GM08714 (cell line): ENCODE data around the gene ATP6V1B1.
"Not testable (repeated sequence)": the region's sequence is repeated elsewhere in the genome, so short reads cannot be mapped to it uniquely, and the experiment has no call there.

Experiments
- H3K4me3 ChIP-seq: fragments of 200-500 bp; sonication (Bioruptor generic); 2 replicates; pipeline ENCODE4 v1.5.1; 2014; ENCODE audit warnings: mild to moderate bottlenecking, low read length, inconsistent platforms
- ZNF274 ChIP-seq: IDR thresholded peaks from 2 replicates; pipeline ENCODE4 v1.6.1; 2012; ENCODE audit warnings: mild to moderate bottlenecking, low read depth, low read length

Gene ATP6V1B1

DNA sequence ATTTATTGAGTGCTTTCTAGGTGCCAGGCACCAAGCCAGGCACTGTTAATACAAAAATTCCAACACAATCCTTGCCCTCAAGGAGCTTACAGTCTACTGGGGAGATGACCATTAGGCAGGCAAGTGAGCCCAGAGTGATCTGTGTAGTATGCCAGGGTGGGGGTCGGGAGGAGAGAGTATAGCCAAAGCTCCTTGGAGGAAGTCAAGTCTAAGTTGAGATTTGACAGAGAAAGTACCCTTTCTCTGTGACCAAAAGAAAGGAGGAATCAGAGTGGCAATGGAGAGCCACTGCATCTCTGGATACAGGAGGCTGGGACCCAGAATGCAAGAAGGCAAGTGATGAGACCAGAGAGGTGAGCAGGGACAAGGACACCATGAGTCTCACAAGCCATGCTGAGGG lies 50.3 kb downstream of the ATP6V1B1 start:
- no peak for TF ChIP-seq ZNF274
- no peak overlapping the region for H3K4me3 ChIP-seq

DNA sequence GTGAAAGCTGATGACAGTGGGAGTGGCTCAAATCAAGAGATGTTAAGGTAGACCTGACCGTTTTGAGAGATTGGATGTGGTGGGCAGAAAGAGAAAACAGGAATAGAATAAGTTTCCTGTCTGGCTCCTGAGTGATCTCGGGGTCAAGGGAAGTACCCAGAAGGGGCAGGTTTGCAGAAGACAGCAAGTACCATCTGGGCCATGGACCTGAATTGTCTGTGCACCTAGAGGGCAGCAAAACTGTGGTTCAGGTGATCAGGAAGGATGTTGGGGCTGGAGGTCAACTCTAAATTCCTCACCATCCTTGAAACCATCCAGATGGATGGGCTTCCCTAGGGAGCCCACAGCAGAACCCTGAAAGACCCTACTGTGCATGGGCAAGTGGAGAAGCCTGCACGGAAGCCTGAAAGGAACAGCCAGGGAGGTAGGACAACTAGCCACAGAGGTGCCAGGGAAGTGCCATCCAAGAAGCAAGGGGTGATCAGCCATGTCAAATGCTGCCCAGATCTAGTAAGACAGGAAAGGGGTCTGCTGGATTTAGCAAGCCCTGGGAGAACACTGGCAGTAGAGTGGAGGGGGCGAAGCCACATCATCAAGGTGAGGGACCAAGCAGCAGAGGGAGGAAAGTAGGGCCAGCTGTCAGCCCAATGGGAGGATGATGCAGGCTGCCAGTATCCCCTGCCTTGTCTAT lies 50.9 kb downstream of the ATP6V1B1 start:
- H3K4me3 ChIP-seq = no peak overlapping the region
- no peak for TF ChIP-seq ZNF274

DNA sequence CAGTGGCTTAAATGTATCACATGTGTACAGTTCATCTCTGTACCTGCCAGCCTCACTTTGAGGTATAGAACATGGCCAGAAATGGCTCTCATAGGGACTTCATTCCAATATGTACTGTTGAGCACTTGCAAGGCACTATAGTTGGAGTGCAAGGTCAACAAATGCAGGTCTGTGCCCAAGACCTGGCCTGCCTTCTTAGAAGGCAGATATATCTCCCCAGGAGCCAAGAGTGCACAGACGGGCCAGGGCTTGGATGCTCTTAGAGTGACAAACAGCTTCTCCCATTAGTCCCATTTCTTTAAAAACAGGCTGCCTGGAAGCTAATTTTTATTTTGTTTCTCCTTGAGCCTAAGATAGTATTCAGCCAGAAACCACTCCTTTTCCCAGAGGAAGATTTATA lies 51.7 kb downstream of the ATP6V1B1 start:
- H3K4me3 ChIP-seq = no peak overlapping the region
- TF ChIP-seq ZNF274 = no peak

DNA sequence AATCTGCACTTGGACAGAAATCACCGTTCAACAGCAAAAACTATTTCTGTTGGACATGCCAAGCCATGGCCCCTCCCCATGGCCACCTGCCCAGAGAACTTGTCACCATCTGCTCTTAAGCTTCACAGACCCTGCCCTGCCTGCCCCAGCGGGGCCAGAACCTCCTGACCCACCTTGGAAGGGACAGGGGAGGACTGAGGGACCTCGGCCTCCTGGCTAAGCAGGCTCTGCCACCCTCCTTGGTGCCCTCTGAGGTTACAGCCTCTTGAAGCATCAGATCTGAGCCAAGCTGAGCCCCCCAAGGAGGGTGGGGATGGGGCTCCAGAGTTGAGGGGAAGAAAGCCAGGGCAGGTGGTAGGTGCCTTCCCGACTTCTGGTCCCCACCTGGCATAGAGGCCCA lies 52.5 kb downstream of the ATP6V1B1 start:
- no peak overlapping the region for H3K4me3 ChIP-seq
- TF ChIP-seq ZNF274 = no peak

DNA sequence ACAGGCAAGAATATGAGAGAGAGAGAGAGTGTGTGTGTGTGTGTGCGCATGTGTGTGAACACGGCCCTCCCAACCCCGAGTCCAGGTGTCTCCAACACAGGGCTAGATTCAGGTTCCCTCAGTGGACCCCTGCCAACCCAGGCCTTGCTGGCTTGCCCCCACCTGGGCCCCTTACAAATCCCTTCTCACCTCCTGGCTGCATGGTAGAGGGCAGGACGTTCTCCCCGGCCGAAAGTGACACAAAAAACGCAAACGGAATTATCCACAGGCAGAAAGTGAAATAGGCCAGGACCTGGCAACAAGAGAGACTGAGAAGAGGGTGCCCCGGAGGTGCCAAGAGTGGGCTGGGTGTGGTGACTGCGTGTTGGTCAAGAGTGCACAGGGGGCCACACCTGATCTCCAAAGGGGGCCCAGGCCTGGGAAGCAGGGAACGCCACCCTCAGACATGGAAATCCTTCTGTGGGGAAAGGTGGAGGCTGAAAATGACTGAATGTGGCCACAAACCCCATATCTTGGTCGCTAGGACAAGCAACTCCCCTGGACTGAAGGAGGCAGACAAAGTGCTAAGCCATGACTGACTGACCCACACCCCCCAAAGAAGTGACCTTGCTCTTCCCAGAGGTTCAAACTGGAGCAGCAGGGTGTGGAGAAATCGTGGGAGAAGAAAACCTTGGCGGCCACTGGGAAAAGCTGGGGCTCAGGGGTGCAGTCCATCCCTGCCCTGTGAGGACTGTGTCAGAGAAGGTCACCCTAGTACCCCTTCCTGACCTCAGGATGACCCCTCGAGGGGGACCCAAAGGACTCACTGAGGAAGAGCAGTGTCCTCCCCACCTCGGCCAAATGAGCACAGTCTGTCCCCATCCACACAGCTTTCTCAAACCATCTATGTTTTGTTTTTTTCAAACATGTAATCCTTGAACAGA lies 53.3 kb downstream of the ATP6V1B1 start:
- H3K4me3 ChIP-seq = no peak overlapping the region

DNA sequence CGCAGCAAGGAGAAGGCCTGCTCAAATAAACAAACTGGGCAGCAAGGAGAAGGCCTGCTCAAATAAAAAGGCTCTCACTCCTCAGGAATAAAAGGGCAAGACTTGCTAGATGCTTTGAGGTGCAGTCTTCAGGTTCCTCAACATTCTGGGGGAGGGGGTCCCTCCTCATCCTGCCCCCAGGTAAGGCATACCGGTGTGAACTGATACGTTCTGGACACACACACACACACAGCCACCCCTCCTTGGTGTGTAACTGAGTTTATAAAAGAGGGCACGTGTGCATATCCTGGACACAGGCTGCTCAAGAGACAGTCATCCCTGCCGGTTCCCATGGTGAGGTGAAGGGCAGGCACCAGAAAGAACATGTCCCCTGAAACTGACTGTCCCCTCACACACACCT lies 54.5 kb downstream of the ATP6V1B1 start:
- TF ChIP-seq ZNF274 = no peak
- H3K4me3 ChIP-seq = no peak overlapping the region

More for the DNA sequence above, 53.3 kb downstream of the ATP6V1B1 start:
- TF ChIP-seq ZNF274 = no peak

DNA sequence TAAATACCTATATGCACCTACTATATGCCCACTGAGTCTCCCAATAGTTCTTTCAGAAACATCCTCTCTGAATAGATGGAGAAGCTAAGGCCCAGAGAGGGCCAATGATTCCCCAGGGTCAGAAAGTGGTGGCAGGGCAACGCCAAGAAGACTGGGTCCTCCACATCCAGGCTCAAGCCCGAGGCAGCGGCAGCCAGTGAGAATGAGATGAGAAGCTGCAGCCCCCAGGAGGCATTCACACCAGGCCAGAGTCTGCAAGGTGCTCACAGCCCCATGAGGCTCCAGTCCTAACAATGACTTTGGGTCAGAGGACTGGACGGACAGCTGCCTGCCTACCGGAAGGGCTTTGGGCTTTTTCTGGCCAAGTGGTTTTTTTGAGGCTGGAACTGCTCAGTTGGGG lies 55.4 kb downstream of the ATP6V1B1 start:
- no peak overlapping the region for H3K4me3 ChIP-seq
- no peak for TF ChIP-seq ZNF274

DNA sequence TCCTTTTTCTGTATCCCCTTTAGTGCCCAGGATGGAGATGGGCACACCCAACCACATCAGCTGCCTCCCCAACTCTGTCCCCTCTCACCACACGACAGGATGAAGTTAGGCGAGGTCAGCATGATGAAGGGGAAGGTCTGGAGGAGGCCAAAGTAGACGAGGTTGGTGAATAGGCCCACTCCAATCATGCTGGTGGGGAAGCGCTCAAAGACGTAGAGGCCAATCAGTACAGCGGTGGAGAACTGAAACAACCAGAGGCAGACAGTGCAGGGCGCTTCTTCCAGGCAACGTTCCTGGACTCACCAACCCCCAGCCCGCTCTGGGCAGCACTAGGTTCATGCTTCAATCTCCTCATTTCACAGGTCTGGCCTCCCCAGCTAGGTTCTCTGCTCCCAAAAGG lies 56.0 kb downstream of the ATP6V1B1 start:
- no peak for TF ChIP-seq ZNF274
- H3K4me3 ChIP-seq = no peak overlapping the region

DNA sequence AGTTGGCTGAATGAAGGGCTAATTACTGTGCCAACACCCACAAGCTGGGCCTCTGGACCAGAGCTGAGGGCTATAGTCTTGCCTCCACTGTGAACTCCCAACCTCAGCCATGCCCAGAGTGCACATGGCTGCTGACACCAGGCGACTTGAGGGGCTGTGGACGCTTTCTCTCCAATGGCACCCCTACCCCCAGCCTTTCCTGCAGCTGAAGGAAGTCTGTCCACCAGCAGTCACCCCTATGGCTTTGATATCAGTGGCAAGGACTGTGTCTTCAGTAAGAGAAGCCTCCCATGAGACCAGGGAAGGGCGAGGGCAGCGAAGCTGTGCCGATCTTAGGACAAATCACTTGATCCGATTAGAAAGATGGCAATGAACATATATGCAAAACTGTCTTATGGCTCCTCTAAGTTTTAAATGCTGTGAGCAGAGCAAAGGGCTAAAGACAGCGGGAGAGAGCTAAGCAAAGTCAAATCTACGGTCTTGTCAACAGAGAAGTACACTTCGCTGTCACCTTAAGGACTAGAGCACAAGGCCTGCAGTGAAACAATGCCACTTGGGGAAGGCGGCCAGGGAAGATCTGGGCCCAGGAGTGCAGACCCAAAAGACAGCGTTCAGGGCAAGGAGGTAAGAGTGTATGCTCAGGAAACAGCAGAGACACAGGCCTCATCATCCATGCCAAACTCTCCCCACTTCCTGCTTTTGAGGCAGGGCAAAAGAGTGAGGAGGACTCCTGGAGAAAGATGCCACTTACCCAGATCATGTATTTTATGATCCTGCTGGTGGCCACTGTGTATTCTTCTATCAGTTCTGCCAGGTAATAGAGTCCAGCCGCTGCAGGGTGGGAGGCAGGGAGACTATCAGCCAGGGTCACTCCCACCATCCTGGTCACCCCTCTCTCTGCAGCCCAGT lies 57.5 kb downstream of the ATP6V1B1 start:
- no peak for TF ChIP-seq ZNF274
- H3K4me3 ChIP-seq = peak overlapping the region; percentile 77

DNA sequence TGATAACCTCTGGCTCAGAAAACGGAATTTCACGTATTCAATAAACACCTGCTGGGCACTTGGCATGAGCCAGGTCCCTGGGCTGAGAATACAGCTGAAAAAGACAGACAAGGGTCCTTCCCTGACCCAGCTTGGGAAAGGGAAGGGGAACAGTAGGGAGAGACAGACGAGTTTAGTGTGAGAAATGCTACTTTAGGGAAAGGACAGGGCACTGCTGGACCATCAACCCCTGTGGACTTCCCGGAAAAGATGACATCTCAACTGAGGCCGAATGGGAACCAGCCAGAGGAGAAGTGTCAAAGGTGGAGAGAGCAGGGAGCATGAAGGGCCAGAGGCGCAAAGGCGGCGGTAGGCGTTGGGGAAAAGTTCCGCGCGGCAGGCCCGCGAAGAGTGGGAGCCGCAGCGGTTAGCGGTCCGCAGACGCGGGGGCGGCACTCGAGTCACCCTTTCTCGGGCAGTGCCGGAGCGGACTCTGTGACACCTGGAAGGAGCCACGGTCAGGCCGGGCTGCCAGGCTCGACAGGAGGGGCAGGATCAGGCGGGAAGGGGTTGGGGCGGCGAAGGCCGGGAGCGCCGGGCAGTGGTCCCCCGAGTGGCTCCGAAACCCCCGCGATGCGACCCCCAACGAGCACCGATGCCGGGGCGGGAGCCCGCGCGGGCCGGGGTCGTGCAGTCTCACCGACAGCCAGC lies 58.5 kb downstream of the ATP6V1B1 start:
- TF ChIP-seq ZNF274 = no peak
- peak overlapping the region; percentile 77 for H3K4me3 ChIP-seq

DNA sequence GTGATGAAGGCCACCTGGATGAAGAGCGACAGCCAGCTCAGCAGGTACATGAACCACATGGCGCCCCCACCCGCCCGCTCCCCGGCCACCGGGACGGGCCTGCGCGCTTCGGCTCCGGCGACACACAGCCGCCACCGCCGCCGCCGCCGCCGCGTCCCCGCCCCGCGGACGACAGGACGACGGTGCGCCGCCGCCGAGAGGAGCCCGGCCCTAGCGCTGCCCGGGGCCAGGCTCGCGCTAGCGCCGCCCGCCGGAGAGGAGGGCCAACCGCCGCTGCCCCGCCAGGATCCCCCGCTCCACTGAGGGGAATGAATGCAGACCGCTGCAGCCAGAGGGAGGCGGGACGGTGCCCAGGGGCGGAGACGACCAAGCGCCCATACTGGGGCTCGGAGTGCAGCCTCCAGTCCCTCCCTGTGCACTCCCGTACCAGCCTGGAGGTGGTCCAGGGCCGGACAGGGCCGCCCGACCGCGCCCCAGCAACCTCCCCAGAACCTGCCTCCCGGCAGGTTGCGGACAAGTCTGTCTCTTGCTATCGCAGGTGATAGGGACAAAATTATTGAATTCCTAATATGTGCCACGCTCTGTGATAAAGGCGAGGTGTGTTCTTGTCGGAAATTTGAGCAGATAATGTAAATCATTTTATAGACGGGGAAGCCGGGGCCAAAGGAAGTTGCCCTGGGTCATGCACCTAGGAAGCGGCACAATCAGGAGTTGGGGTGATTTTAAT lies 59.2 kb downstream of the ATP6V1B1 start, which contains the start of gene TEX261:
Gene TEX261 (minus strand): TSS at position 175 of the 727 bp plus-strand sequence. CDS start 116 bp downstream, at position 59.
- H3K4me3 ChIP-seq = peak within 1 kb of the TSS; percentile 90
- no peak for TF ChIP-seq ZNF274

DNA sequence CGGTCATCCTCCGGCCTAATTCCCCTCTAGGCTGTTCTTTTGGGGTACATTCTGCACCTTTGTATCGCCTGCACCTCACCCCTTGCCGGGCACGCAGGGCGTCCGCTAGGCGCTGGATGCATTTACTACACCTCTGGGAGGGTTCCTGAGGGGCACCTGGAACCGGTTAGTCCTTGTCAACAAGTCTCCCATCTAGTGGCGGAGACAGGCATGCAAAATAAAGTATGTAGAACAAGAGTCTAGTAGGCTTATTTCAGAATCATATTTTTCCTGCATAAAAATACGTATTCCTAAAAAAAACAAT lies 59.7 kb downstream of the ATP6V1B1 start:
- H3K4me3 ChIP-seq = peak overlapping the region; percentile 90
- no peak for TF ChIP-seq ZNF274

DNA sequence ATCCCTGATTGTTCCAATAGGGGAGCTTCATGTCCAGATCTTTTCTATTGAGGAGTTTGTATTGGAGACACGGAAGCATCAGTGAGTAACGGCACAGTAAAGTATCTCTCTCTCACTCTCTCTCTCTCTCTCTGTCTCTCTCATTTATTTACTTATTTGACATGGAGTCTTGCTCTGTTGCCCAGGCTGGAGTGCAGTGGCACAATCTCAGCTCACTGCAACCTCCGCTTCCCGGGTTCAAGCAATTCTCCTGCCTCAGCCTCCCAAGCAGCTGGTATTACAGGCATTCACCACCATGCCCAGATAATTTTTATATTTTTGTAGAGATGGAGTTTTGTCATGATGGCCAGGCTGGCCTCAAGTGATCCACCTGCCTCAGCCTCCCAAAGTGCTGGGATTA lies 63.2 kb downstream of the ATP6V1B1 start:
- not testable (repeated sequence) for H3K4me3 ChIP-seq
